GM12801 (cell line): ENCODE data around the gene DHRS3.

Experiments
- CTCF ChIP-seq: IDR thresholded peaks from one replicate; pipeline ENCODE4 v1.5.1; 2011; ENCODE audit warnings: control low read depth; ENCODE audit not compliant: insufficient read length; ENCODE audit errors: extremely low read depth

The DHRS3 gene

GRCh38 chr1:12599657-12600056 lies 18.4 kb downstream of the DHRS3 start:
- TF ChIP-seq CTCF = no peak

GRCh38 chr1:12598974-12599373 lies 19.0 kb downstream of the DHRS3 start:
- TF ChIP-seq CTCF = no peak

- TF ChIP-seq CTCF = no peak
Measured at GRCh38 chr1:12597792-12598191, 20.2 kb downstream of the DHRS3 start.

GRCh38 chr1:12596007-12596821 lies 21.8 kb downstream of the DHRS3 start:
- no peak for TF ChIP-seq CTCF

- no peak for TF ChIP-seq CTCF
Measured at GRCh38 chr1:12595757-12596006, 22.3 kb downstream of the DHRS3 start.

- no peak for TF ChIP-seq CTCF
Measured at GRCh38 chr1:12594966-12595756, 22.8 kb downstream of the DHRS3 start.

GRCh38 chr1:12594490-12594889 lies 23.5 kb downstream of the DHRS3 start:
- TF ChIP-seq CTCF = no peak
